ENCODE results near the gene ZNF561. TPM values are rescaled to one million over a fixed set of nuclear protein-coding genes. Genes with fewer than 3 reads are reported as not detected.

The ZNF561 gene
- total RNA-seq, 1 donor from 2014 or later = 80.1 TPM

DNA sequence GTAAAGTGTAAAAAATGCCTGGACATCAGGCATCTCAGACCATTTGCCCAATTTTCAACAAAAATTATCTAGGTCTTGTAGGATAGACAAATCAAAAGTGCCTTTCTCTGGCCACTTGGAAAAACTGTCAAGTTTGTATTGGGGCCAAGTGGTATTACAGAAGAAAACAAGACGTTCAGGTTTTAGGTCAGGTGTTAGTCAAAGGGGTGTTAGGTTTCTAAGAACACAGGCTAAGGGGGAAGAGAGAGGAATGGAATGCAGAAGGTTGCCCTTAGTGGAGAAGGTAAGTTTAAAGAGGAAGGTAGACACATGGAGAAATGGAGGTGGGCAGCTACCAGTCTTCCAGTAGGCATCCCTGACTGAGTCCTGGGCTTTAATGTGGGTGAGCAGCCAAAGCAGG is 19.9 kb upstream of the ZNF561 start:
- Histone ChIP-seq H3K79me2 (ENCODE audit: low read depth) (no peaks in the 10 kb centered on the region), H3K27ac (no peak overlapping the region), H3F3A (ENCODE audit: low read depth) (no peaks in the 10 kb centered on the region), H3K4me1 (no peaks in the 10 kb centered on the region), H4K20me1 (ENCODE audit: low read depth) (no peaks in the 10 kb centered on the region), H3K4me2 (no peak overlapping the region), H3K9me3 (ENCODE audit: low read depth) (no peaks in the 10 kb centered on the region), H2AFZ (replicated peaks) (no peak overlapping the region), H3K4me3 (no peak overlapping the region), H3K27me3 (no peaks in the 10 kb centered on the region), H3K36me3 (no peaks in the 10 kb centered on the region), H3K9ac (no peak overlapping the region)
- Mint-ChIP-seq H3K36me3 (peaks cover 32% of the 10 kb centered on the region), H3K4me1 (no peaks in the 10 kb centered on the region), H3K9me3 (no peaks in the 10 kb centered on the region), H3K27ac (no peak overlapping the region), H3K4me3 (no peak overlapping the region), H3K27me3 (ENCODE audit: insufficient read depth, low read depth) (no peaks in the 10 kb centered on the region)
- TF ChIP-seq, protein P1, sequence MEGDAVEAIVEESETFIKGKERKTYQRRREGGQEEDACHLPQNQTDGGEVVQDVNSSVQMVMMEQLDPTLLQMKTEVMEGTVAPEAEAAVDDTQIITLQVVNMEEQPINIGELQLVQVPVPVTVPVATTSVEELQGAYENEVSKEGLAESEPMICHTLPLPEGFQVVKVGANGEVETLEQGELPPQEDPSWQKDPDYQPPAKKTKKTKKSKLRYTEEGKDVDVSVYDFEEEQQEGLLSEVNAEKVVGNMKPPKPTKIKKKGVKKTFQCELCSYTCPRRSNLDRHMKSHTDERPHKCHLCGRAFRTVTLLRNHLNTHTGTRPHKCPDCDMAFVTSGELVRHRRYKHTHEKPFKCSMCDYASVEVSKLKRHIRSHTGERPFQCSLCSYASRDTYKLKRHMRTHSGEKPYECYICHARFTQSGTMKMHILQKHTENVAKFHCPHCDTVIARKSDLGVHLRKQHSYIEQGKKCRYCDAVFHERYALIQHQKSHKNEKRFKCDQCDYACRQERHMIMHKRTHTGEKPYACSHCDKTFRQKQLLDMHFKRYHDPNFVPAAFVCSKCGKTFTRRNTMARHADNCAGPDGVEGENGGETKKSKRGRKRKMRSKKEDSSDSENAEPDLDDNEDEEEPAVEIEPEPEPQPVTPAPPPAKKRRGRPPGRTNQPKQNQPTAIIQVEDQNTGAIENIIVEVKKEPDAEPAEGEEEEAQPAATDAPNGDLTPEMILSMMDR (IDR thresholded peaks at IDR 0.05) = no peak
- no peak for TF ChIP-seq EZH2 (IDR thresholded peaks at IDR 0.05)
- no peak for TF ChIP-seq EZH2phosphoT487 (IDR thresholded peaks at IDR 0.05)
- no peak for DNase-seq (ENCODE audit: low spot score)

DNA sequence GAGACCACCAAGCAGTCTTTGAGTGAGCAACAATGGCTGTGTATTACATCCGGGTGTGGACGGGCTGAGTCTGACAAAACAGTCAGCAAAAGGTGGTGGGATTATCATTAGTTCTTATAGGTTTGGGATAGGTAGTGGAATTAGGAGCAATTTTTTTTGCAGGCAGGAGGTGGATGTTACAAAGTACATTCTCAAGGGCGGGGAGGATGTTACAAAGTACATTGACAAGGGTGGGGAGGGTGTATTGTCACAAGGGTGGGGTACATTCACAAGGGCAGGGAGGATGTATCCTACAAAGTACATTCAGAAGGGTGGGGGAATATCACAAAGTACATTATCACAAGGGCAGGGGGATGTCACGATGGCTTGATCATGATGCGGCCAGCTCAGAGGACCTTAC is 15.0 kb upstream of the ZNF561 start:
- Mint-ChIP-seq H3K27ac (no peak overlapping the region), H3K4me1 (no peaks in the 10 kb centered on the region), H3K4me3 (no peak overlapping the region), H3K36me3 (peaks cover 26% of the 10 kb centered on the region), H3K27me3 (ENCODE audit: insufficient read depth, low read depth) (no peaks in the 10 kb centered on the region), H3K9me3 (no peaks in the 10 kb centered on the region)
- H4K20me1 ChIP-seq (ENCODE audit: low read depth) = no peaks in the 10 kb centered on the region
- TF ChIP-seq EZH2phosphoT487 (IDR thresholded peaks at IDR 0.05) (no peak), EZH2 (IDR thresholded peaks at IDR 0.05) (no peak)
- TF ChIP-seq, protein P1 (IDR thresholded peaks at IDR 0.05) = no peak
- no peak overlapping the region for H2AFZ ChIP-seq (replicated peaks)
- no peaks in the 10 kb centered on the region for H3F3A ChIP-seq (ENCODE audit: low read depth)
- no peak overlapping the region for H3K27ac ChIP-seq
- H3K9ac ChIP-seq = no peak overlapping the region
- H3K79me2 ChIP-seq (ENCODE audit: low read depth) = no peaks in the 10 kb centered on the region
- H3K4me1 ChIP-seq = no peaks in the 10 kb centered on the region
- peaks cover 11% of the 10 kb centered on the region for H3K36me3 ChIP-seq
- H3K9me3 ChIP-seq (ENCODE audit: low read depth) = no peaks in the 10 kb centered on the region
- DNase-seq (ENCODE audit: low spot score) = no peak
- H3K4me3 ChIP-seq = no peak overlapping the region
- H3K4me2 ChIP-seq = no peak overlapping the region
- H3K27me3 ChIP-seq = no peaks in the 10 kb centered on the region

DNA sequence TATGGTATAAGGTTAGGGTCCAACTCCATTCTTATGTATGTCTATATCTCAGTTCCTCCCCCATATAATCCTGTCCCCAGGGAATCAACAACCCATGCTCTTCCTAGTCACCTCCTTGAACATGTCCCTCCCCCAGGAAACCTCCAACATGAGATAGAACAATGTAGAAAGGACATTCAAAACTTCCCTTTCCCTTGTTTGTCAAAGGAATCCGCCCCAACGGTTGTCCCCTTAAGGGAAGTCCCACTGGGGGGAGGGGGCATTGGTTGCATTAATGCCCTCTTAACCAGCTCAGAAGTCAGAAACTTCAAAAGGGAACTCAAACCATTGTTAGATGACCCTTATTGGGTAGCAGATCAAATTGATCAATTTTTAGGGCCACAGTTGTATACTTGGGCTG is 6.8 kb upstream of the ZNF561 start:
- H2AFZ ChIP-seq (replicated peaks) = no peak overlapping the region
- no peak overlapping the region for H3K4me3 ChIP-seq
- H3K9me3 ChIP-seq (ENCODE audit: low read depth) = no peaks in the 10 kb centered on the region
- no peaks in the 10 kb centered on the region for H4K20me1 ChIP-seq (ENCODE audit: low read depth)
- no peaks in the 10 kb centered on the region for H3K27me3 ChIP-seq
- no peak for DNase-seq (ENCODE audit: low spot score)
- H3K4me2 ChIP-seq = no peak overlapping the region
- H3K36me3 Mint-ChIP-seq = peaks cover 19% of the 10 kb centered on the region
- TF ChIP-seq EZH2 (IDR thresholded peaks at IDR 0.05) (no peak), EZH2phosphoT487 (IDR thresholded peaks at IDR 0.05) (no peak)
- TF ChIP-seq, protein P1 (IDR thresholded peaks at IDR 0.05) = no peak
- H3K4me3 Mint-ChIP-seq = no peak overlapping the region
- H3K79me2 ChIP-seq (ENCODE audit: low read depth) = peaks cover 4% of the 10 kb centered on the region
- peaks cover 2% of the 10 kb centered on the region for H3K27me3 Mint-ChIP-seq (ENCODE audit: insufficient read depth, low read depth)
- no peak overlapping the region for H3K27ac Mint-ChIP-seq
- peaks cover 1% of the 10 kb centered on the region for H3K4me1 ChIP-seq
- H3K9me3 Mint-ChIP-seq = no peaks in the 10 kb centered on the region
- H3K9ac ChIP-seq = no peak overlapping the region
- no peaks in the 10 kb centered on the region for H3K36me3 ChIP-seq
- no peak overlapping the region for H3K27ac ChIP-seq
- peaks cover 12% of the 10 kb centered on the region for H3K4me1 Mint-ChIP-seq
- no peaks in the 10 kb centered on the region for H3F3A ChIP-seq (ENCODE audit: low read depth)

All from neural progenitor cell (in vitro differentiated cells).